ENCODE measurements around the gene KCNQ1. TPM values are rescaled to one million over a fixed set of nuclear protein-coding genes. Genes with fewer than 3 reads are reported as not detected.

The KCNQ1 gene
- total and polyA plus RNA-seq, 2 experiments from 2014 or later = not detected

DNA sequence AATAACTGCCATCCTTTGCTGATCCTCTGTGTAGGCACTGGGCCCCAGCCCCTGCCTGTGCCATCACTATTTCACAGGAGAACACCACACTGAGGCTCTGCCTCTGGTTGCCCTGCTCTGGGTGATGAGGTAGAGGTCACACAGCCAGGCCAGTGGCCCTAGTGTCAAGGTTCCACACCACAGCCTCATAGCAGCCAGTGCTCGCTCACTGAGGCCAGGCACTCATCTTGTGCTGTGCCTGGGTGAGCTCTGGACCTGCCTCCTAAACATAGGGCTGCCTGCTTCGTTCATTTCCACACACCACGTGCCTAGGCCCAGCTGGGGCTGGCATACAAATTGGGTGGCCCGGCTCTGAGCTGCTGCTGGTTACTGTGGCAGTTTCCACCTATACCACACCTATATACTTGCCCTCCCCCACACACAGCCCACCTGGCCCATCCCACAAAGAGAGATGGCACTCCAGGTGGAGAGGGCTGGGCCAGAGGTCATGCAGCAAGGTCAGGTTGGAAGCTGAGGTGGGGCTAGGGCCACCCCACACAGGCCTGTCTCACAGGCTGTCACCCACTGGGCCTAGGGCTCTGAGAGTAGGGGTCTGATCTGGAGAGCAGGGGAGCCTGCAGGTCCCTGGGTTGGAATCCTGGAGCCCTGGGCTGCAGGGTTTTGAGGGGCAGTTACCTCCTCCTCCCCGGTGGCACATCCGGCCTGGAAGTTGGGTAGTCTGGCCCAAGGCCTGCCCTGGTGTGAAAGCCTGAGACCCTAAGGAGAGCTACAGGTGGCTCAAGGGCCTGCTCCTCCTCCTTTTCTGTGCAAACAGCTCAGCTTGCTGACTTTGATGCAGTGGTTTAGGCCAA is 243.8 kb downstream of the KCNQ1 start:
- no peaks in the 10 kb centered on the region for H3F3A ChIP-seq (ENCODE audit: insufficient read depth)
- no peak overlapping the region for H3K4me2 ChIP-seq (ENCODE audit: unreplicated experiment)
- H3K27ac ChIP-seq = no peak overlapping the region
- H3K9me2 ChIP-seq (ENCODE audit: insufficient read depth) = no peaks in the 10 kb centered on the region
- H3K36me3 ChIP-seq (ENCODE audit: low read depth) = no peaks in the 10 kb centered on the region
- H4K20me1 ChIP-seq (ENCODE audit: insufficient read depth) = peaks cover 13% of the 10 kb centered on the region
- TF ChIP-seq EZH2 (IDR thresholded peaks at IDR 0.05; ENCODE audit: insufficient read depth, poor library complexity, severe bottlenecking) (no peak), EZH2phosphoT487 (IDR thresholded peaks at IDR 0.05; ENCODE audit: insufficient read depth, low read depth) (no peak)
- H3K9me3 ChIP-seq (ENCODE audit: low read depth) = no peaks in the 10 kb centered on the region
- no peak for DNase-seq
- H3K79me2 ChIP-seq (ENCODE audit: insufficient read depth) = peaks cover 100% of the 10 kb centered on the region
- in situ Hi-C loops (cut with MboI) = no loop called here
- H2AFZ ChIP-seq = no peak overlapping the region
- no peaks in the 10 kb centered on the region for H3K4me1 ChIP-seq (ENCODE audit: insufficient read depth)
- H3K27me3 ChIP-seq (replicated peaks; ENCODE audit: insufficient read depth) = no peaks in the 10 kb centered on the region
- H3K4me3 ChIP-seq = no peak overlapping the region
- H3K9ac ChIP-seq = no peak overlapping the region
- 79 to 80% methylated on average over 6 of the region's 6 CpGs for WGBS, 2 experiments (ENCODE audit: low coverage in 1 of 2, low lambda C conversion rate in 2 of 2, missing lambda C conversion rate in 2 of 2)

DNA sequence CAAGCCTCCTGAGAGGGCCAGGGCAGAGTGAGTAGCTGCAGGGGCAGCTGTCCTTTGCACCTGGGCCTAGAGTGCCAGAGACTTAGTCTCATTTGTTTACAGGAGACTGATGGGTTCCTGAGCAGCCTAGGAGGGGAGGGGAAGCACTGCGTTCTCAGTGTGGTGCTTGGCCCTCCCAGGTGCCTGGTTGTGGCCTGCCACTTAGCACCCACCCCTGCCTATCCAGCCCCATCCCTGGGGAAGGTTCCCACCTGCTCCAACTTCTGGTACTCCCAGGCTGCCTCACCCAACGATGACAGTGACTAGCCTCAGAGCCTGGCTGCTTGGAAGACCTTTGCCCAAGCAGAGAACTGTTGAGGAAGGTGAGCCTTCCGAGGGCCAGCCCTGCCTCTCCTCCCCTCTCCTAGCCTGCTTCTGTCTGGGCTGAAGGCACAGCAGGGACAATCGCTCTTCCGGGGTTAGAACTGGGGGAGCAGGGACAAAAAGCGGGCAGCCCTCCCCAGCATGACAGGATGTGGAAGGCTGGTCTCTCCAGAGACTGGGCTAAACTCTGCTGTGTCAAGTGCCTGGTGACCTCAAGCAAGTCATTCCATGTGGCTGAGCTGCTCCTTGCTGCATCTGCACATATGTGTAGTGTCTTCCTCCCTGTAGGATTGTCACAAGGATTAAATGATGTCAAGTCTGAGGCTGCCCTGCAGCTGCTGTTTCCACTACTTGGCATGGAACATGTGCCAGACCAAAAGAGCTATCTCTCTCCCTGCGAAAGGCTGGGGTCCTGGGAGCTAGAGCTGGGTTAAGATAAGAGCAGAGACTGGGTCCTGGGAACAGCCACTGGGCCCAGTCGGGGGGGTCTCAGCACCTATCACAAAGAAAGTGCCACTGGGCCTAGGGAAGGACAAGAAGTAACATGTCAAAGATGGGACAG is 245.1 kb downstream of the KCNQ1 start:
- no peak overlapping the region for H3K4me3 ChIP-seq
- H3K9me3 ChIP-seq (ENCODE audit: low read depth) = no peaks in the 10 kb centered on the region
- no peaks in the 10 kb centered on the region for H3K9me2 ChIP-seq (ENCODE audit: insufficient read depth)
- no peaks in the 10 kb centered on the region for H3K36me3 ChIP-seq (ENCODE audit: low read depth)
- WGBS, 2 experiments (ENCODE audit: low coverage in 1 of 2, low lambda C conversion rate in 2 of 2, missing lambda C conversion rate in 2 of 2) = 54 to 59% methylated on average over 8 of the region's 8 CpGs
- H3K4me2 ChIP-seq (ENCODE audit: unreplicated experiment) = no peak overlapping the region
- no peak overlapping the region for H3K9ac ChIP-seq
- H4K20me1 ChIP-seq (ENCODE audit: insufficient read depth) = peaks cover 16% of the 10 kb centered on the region
- in situ Hi-C loops (cut with MboI) = no loop called here
- H3K79me2 ChIP-seq (ENCODE audit: insufficient read depth) = peaks cover 100% of the 10 kb centered on the region
- DNase-seq = no peak
- H3F3A ChIP-seq (ENCODE audit: insufficient read depth) = no peaks in the 10 kb centered on the region
- no peaks in the 10 kb centered on the region for H3K27me3 ChIP-seq (replicated peaks; ENCODE audit: insufficient read depth)
- H3K27ac ChIP-seq = no peak overlapping the region
- TF ChIP-seq EZH2 (IDR thresholded peaks at IDR 0.05; ENCODE audit: insufficient read depth, poor library complexity, severe bottlenecking) (no peak), EZH2phosphoT487 (IDR thresholded peaks at IDR 0.05; ENCODE audit: insufficient read depth, low read depth) (no peak)
- no peaks in the 10 kb centered on the region for H3K4me1 ChIP-seq (ENCODE audit: insufficient read depth)
- H2AFZ ChIP-seq = no peak overlapping the region

DNA sequence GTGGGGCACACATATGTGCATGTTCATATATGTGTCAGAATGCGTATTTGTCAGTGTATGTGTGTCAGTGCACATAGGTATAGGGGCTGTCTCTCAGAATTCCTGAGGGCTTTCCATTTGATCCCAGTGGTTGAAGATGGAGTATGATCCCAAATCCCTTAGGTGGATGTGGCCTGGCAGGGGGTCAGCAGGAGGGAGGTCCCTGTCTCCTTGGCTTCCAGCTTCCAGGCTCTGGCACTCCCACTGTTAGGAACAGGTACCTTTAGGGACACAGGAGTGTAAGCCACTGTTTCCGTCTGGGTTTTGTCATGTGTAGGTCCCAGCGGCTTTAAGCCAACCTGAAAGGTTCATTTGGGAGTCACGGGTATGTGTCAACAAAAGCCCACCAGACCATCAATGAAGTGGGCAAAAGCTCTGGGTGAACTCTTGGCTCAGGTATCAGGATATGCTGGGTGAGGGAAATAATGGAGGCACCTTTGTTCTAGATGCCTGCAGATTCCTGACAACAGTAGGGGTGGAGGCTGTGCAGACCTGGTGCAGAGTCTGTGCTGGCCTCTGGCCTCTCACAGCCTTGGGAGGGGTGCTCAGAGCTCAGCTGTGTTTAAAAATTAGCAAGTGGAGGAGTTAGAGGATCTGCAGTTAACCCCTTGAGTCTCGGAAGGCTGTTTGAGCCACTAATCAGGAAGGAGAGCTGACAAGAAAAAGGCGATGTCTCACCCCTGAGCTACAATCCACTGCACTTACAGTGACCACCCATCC is 246.0 kb downstream of the KCNQ1 start:
- Histone ChIP-seq H3K9me2 (ENCODE audit: insufficient read depth) (no peaks in the 10 kb centered on the region), H3K4me3 (no peak overlapping the region), H3K9ac (no peak overlapping the region), H3F3A (ENCODE audit: insufficient read depth) (no peaks in the 10 kb centered on the region), H4K20me1 (ENCODE audit: insufficient read depth) (peaks cover 21% of the 10 kb centered on the region), H3K4me1 (ENCODE audit: insufficient read depth) (peaks cover under 1% of the 10 kb centered on the region; the same call in 1 of the 2 replicates), H3K27me3 (replicated peaks; ENCODE audit: insufficient read depth) (no peaks in the 10 kb centered on the region), H3K4me2 (ENCODE audit: unreplicated experiment) (no peak overlapping the region), H3K79me2 (ENCODE audit: insufficient read depth) (peaks cover 100% of the 10 kb centered on the region), H3K27ac (no peak overlapping the region), H3K36me3 (ENCODE audit: low read depth) (no peaks in the 10 kb centered on the region), H3K9me3 (ENCODE audit: low read depth) (no peaks in the 10 kb centered on the region), H2AFZ (no peak overlapping the region)
- TF ChIP-seq EZH2 (IDR thresholded peaks at IDR 0.05; ENCODE audit: insufficient read depth, poor library complexity, severe bottlenecking) (no peak), EZH2phosphoT487 (IDR thresholded peaks at IDR 0.05; ENCODE audit: insufficient read depth, low read depth) (no peak)
- no peak for DNase-seq
- WGBS, 2 experiments (ENCODE audit: low coverage in 1 of 2, low lambda C conversion rate in 2 of 2, missing lambda C conversion rate in 2 of 2) = 84 to 88% methylated on average over 5 to 6 of the region's 6 CpGs
- in situ Hi-C loops (cut with MboI) = no loop called here

DNA sequence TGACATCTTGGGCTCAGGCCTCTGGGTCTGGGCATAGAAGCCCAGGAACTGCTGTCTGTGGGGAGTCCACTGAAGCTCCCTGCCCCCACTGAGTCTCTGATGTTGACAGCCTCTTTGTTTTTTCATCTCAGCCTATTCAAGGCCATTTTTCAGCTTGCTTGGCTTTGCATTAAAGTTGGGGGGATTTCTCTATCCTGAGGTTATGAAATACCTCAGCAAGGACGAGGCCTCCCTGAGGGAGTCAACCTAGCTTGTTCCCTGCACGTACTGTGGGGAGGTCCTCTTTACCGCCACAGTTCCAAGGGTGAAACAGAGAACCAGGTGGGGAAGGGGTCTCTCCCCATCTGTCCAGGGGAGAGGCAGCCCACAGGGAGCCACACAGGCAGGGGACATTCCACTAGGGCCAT is 246.6 kb downstream of the KCNQ1 start:
- Histone ChIP-seq H3F3A (ENCODE audit: insufficient read depth) (no peaks in the 10 kb centered on the region), H3K4me3 (no peak overlapping the region), H3K27ac (no peak overlapping the region), H3K36me3 (ENCODE audit: low read depth) (no peaks in the 10 kb centered on the region), H3K4me1 (ENCODE audit: insufficient read depth) (peaks cover 6% of the 10 kb centered on the region; the same call in 1 of the 2 replicates), H3K79me2 (ENCODE audit: insufficient read depth) (peaks cover 100% of the 10 kb centered on the region), H3K9me2 (ENCODE audit: insufficient read depth) (no peaks in the 10 kb centered on the region), H3K9me3 (ENCODE audit: low read depth) (no peaks in the 10 kb centered on the region), H2AFZ (no peak overlapping the region), H4K20me1 (ENCODE audit: insufficient read depth) (peaks cover 26% of the 10 kb centered on the region), H3K4me2 (ENCODE audit: unreplicated experiment) (no peak overlapping the region), H3K9ac (no peak overlapping the region), H3K27me3 (replicated peaks; ENCODE audit: insufficient read depth) (no peaks in the 10 kb centered on the region)
- TF ChIP-seq EZH2phosphoT487 (IDR thresholded peaks at IDR 0.05; ENCODE audit: insufficient read depth, low read depth) (no peak), EZH2 (IDR thresholded peaks at IDR 0.05; ENCODE audit: insufficient read depth, poor library complexity, severe bottlenecking) (no peak)
- WGBS, 2 experiments (ENCODE audit: low coverage in 1 of 2, low lambda C conversion rate in 2 of 2, missing lambda C conversion rate in 2 of 2) = 67 to 73% methylated on average over 3 of the region's 3 CpGs
- in situ Hi-C loops (cut with MboI) = no loop called here
- DNase-seq = no peak
